Calu3 (cell line): Measurements from ENCODE around the gene WDR7. TPM values are rescaled to one million over a fixed set of nuclear protein-coding genes. Genes with fewer than 3 reads are reported as not detected.
A peak's percentile ranks its signal among the peaks of the same experiment; 100 is the strongest.

Source experiments
- BruUV-seq: library from RNA; stranded (reverse); fragments of 400-500 nt; replicated peaks from 2 replicates; lab custom pipeline; 2021; lab: Mats Ljungman, UMichigan
- CTCF ChIA-PET: fragments of 300-600 bp; sonication (Branson Sonifier 250); formaldehyde crosslinking; loops from one replicate; lab custom pipeline; 2022; ENCODE audit warnings: antibody characterized with exemption; lab: Charles Lee
- DNase-seq: peaks from one replicate; pipeline ENCODE4 v3.0.0; 2022
- H3K27ac Mint-ChIP-seq: one replicate; pipeline ENCODE4 v1.8.0; 2022; ENCODE audit warnings: mixed read lengths; ENCODE audit not compliant: unreplicated experiment
- H3K27me3 Mint-ChIP-seq: one replicate; pipeline ENCODE4 v1.8.0; 2022; ENCODE audit warnings: mixed read lengths; ENCODE audit not compliant: unreplicated experiment
- H3K36me3 Mint-ChIP-seq: one replicate; pipeline ENCODE4 v1.8.0; 2022; ENCODE audit warnings: mild to moderate bottlenecking, moderate library complexity, mixed read lengths; ENCODE audit not compliant: insufficient read depth, unreplicated experiment
- H3K4me1 Mint-ChIP-seq: one replicate; pipeline ENCODE4 v1.8.0; 2022; ENCODE audit warnings: mild to moderate bottlenecking, low read depth, mixed read lengths; ENCODE audit not compliant: unreplicated experiment
- H3K4me3 Mint-ChIP-seq: one replicate; pipeline ENCODE4 v1.8.0; 2022; ENCODE audit warnings: mild to moderate bottlenecking, low read depth, moderate library complexity, mixed read lengths; ENCODE audit not compliant: unreplicated experiment
- H3K9me3 Mint-ChIP-seq: one replicate; pipeline ENCODE4 v1.8.0; 2022; ENCODE audit warnings: low read depth, mixed read lengths; ENCODE audit not compliant: unreplicated experiment
- intact Hi-C: fragments of 100-400 bp; cut with micrococcal nuclease; formaldehyde crosslinking; loops from one replicate; pipeline ENCODE4 v1.10.0; 2022; ENCODE audit not compliant: unreplicated experiment
- total RNA-seq: library from RNA; stranded (reverse); gene quantifications from 2 replicates; pipeline ENCODE4 v1.2.3, GENCODE V29; 2022
- TF ChIP-seq, protein P1 (sequence below): fragments of 200-600 bp; IDR thresholded peaks from one replicate; pipeline ENCODE4 v1.8.0; 2022; ENCODE audit warnings: antibody characterized with exemption; ENCODE audit not compliant: unreplicated experiment

The WDR7 gene
- total RNA-seq, 1 experiment from 2014 or later, result 16.2 TPM

DNA sequence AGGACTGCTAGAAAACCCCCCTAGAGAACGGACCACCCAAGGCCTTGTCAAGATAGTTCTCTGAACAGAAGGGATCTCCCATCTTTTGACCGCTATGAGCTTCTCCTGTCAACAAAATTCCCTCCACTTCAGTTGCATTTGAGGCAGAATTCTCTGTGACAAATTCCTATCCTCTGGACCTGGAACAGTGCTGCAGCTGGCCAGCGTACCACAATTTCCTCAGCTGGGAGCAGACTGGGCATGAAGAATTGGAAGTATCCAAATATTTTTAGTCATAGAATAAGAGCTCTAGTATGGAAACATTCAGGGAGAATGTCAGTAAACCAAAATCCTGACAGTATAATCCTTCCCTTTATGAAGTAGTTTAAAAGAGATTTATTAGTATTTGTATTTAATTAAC, 348.7 kb downstream of the WDR7 start:
- Mint-ChIP-seq H3K36me3 (no peaks in the 10 kb centered on the region), H3K9me3 (no peaks in the 10 kb centered on the region), H3K4me3 (no peak overlapping the region), H3K27me3 (no peaks in the 10 kb centered on the region), H3K4me1 (peaks cover 37% of the 10 kb centered on the region), H3K27ac (no peak overlapping the region)
- no peak for DNase-seq
- intact Hi-C loops, result loop anchor here (5.0 to 10.0 kb wide), 3 partner anchors 135 to 432 kb away; no protein-coding TSS in a partner anchor
- TF ChIP-seq, protein P1, sequence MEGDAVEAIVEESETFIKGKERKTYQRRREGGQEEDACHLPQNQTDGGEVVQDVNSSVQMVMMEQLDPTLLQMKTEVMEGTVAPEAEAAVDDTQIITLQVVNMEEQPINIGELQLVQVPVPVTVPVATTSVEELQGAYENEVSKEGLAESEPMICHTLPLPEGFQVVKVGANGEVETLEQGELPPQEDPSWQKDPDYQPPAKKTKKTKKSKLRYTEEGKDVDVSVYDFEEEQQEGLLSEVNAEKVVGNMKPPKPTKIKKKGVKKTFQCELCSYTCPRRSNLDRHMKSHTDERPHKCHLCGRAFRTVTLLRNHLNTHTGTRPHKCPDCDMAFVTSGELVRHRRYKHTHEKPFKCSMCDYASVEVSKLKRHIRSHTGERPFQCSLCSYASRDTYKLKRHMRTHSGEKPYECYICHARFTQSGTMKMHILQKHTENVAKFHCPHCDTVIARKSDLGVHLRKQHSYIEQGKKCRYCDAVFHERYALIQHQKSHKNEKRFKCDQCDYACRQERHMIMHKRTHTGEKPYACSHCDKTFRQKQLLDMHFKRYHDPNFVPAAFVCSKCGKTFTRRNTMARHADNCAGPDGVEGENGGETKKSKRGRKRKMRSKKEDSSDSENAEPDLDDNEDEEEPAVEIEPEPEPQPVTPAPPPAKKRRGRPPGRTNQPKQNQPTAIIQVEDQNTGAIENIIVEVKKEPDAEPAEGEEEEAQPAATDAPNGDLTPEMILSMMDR, result no peak
- CTCF ChIA-PET, result no interaction called here
- no TSS peak for BruUV-seq

DNA sequence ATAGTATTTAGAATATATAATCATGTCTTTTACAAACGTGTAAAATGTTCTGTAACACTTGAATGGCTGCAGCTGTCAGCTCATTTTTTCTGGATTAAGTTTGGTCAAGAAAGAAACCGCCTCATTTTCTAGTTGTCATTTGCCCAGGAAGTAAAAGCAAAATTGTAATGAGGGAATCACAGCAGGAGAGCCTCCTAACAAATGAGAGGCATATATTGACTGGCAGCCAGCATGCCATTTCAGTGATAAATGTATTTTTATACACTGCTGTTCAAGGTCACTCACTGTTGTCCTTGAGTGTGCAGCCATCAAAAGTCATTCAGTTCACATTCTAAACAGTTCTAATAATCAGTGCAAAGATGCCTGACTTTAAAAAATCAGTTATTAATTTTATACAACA, 351.5 kb downstream of the WDR7 start:
- Mint-ChIP-seq H3K9me3 (no peaks in the 10 kb centered on the region), H3K4me3 (no peak overlapping the region), H3K27me3 (no peaks in the 10 kb centered on the region), H3K36me3 (no peaks in the 10 kb centered on the region), H3K4me1 (peaks cover 31% of the 10 kb centered on the region), H3K27ac (no peak overlapping the region)
- CTCF ChIA-PET, result interaction anchor here (0.6 to 1.2 kb wide), 3 partner anchors 17 to 401 kb away, joined by 4 to 5 read pairs (median 4); no protein-coding TSS in a partner anchor
- TF ChIP-seq, protein P1, result no peak
- no peak for DNase-seq
- intact Hi-C loops, result loop anchor here (5.0 to 10.0 kb wide), 3 partner anchors 138 to 430 kb away; no protein-coding TSS in a partner anchor
- no TSS peak for BruUV-seq

DNA sequence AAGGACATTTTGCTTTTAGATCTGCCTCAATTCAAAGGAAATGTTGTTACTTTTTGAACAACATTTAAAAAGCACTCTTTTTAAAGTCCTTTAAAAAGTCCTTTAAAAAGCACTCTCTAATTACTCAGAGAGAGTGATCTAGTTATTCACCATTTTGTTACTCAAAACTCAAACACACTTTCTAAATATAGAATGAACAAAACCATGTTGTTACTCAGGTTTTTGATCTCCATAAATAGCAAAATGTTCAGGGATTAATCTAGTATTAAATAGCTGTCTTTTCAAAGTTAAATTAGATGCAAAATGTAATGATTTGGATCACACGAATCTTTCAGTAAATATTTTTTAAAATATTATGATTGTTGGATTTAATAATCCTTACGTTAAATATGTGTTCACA, 352.2 kb downstream of the WDR7 start:
- no peak for DNase-seq
- Mint-ChIP-seq H3K36me3 (no peaks in the 10 kb centered on the region), H3K4me3 (peak overlapping the region; percentile 39), H3K9me3 (no peaks in the 10 kb centered on the region), H3K4me1 (peaks cover 32% of the 10 kb centered on the region), H3K27me3 (no peaks in the 10 kb centered on the region), H3K27ac (peak overlapping the region; percentile 87)
- no TSS peak for BruUV-seq
- TF ChIP-seq, protein P1, result no peak
- CTCF ChIA-PET, result interaction anchor here (0.8 to 1.6 kb wide), 3 partner anchors 13 to 33 kb away, joined by 4 to 5 read pairs (median 5); no protein-coding TSS in a partner anchor
- intact Hi-C loops, result loop anchor here (5.0 to 10.0 kb wide), 3 partner anchors 139 to 429 kb away; no protein-coding TSS in a partner anchor

DNA sequence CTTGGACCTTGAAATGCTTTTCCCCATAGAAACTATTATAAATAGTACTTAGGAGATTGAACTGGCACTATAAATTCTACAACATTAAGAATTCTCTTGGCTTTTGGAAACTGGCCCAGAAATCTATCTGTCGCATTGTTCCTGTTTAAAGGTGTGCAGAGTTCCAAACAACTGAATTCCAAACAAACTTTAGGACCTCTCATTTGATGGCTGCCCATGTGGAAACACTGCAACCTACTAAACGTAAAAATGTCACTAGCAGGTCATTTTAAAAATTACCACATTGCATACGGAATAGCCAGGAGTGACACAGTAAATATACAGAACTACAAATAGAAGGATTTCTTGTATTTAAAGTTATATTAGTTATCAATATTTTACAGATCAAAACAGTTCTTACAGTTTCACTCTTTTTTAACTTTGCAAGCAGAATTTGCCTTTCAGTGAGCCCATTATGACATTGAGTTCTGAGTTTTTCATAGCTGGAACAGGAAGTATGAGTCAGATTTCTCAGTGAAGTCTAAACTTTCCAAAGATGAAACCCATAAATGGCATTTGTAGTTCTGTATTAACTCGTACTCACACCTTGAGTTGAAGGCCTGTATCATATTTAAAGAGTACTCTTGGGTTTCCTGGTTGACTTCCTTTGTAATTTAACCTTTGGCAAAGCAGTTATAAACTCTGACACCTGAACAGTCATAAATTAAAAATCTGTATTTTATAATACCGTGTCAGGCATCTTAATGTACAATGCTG, 353.4 kb downstream of the WDR7 start:
- CTCF ChIA-PET, result interaction anchor here (1.1 to 1.6 kb wide), 4 partner anchors 8 to 138 kb away, joined by 3 to 5 read pairs (median 3); no protein-coding TSS in a partner anchor
- Mint-ChIP-seq H3K4me1 (peaks cover 34% of the 10 kb centered on the region), H3K4me3 (peak overlapping the region; percentile 39), H3K9me3 (no peaks in the 10 kb centered on the region), H3K36me3 (no peaks in the 10 kb centered on the region), H3K27me3 (no peaks in the 10 kb centered on the region), H3K27ac (peak overlapping the region; percentile 87)
- TF ChIP-seq, protein P1, result no peak
- DNase-seq, result no peak
- intact Hi-C loops, result loop anchor here (2.0 to 10.0 kb wide), 4 partner anchors 20 to 428 kb away; no protein-coding TSS in a partner anchor
- TSS peak; percentile 86 for BruUV-seq
